ENCODE measurements around the gene OR7G2. TPM values are rescaled to one million over a fixed set of nuclear protein-coding genes. Genes with fewer than 3 reads are reported as not detected.

The OR7G2 gene
- total and polyA plus RNA-seq, 9 of the 15 experiments (the other 6 are each of a cell fraction or from before 2014, with no cell fraction given) = 0.20 TPM; not detected in 8

DNA sequence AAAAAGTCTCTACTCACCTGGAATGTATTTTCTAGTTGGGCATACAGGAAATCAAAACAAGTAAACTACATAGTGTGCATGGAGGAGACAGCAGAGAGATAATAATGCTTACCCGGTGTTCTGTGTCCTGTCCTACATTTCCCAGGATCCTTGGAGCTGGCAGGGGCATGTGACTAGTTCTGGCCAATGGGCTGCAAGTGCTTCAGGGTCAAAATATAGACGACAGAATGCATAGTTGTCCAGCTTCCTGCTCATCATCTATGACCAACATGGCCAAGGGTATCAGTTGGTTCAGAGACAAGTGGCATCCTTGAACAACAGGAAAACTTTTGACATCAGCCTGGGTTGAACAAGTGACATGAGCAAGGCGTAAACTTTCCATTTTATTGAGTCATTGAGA lies 41.4 kb upstream of the OR7G2 start:
- H4K20me1 ChIP-seq (replicated peaks; ENCODE audit: control insufficient read depth, insufficient read depth, low read length) = no peaks in the 10 kb centered on the region
- peaks cover 97% of the 10 kb centered on the region for H3K79me2 ChIP-seq (ENCODE audit: control insufficient read depth, insufficient read depth, low read length)
- ChIA-PET POLR2A (no interaction called here), CTCF (ENCODE audit: low intra/inter-chr PET ratio) (interaction anchor here (0.7 kb wide), 1 partner anchor 12 kb away, joined by 3 read pairs; no protein-coding TSS in a partner anchor)
- FAIRE-seq (no peak), ATAC-seq (no peak), DNase-seq (ENCODE audit: extremely low read depth in 1 of 4, low spot score in 3 of 4) (peak in 1 of 4 experiments; percentile 33)
- H3K36me3 ChIP-seq (ENCODE audit: control insufficient read depth, insufficient read depth, low read length) = peaks cover 61% of the 10 kb centered on the region
- H3K4me3 ChIP-seq = no peak overlapping the region
- no peak overlapping the region for H2AFZ ChIP-seq (ENCODE audit: low read depth, low read length)
- BruUV-seq (replicated peaks) = no TSS peak
- H3K9me1 ChIP-seq (ENCODE audit: control insufficient read depth, insufficient read depth, low read length) = no peaks in the 10 kb centered on the region
- 93% methylated on average over 3 of the region's 3 CpGs for WGBS (ENCODE audit: insufficient coverage, low coverage, missing lambda C conversion rate)
- intact Hi-C loops (cut with micrococcal nuclease) = no loop called here
- no peaks in the 10 kb centered on the region for H3K4me1 ChIP-seq (replicated peaks in 1 of 2; ENCODE audit: control insufficient read depth in 2 of 2, insufficient read depth in 2 of 2, low read length in 2 of 2)
- in situ Hi-C loops (cut with MboI) = no loop called here
- no peak overlapping the region for H3K27ac ChIP-seq (ENCODE audit: extremely low read depth, low read depth, low read length)
- H3K4me2 ChIP-seq (ENCODE audit: insufficient read depth, low read length) = no peak overlapping the region
- H3K9ac ChIP-seq (ENCODE audit: insufficient read depth in 1 of 2, low read depth in 2 of 2, low read length in 2 of 2) = no peak overlapping the region
- H3K27me3 ChIP-seq (ENCODE audit: control insufficient read depth in 2 of 2, insufficient read depth in 2 of 2, low read length in 2 of 2) = no peaks in the 10 kb centered on the region
- H3K9me3 ChIP-seq (replicated peaks; ENCODE audit: control insufficient read depth, insufficient read depth, low read depth, low read length) = peaks cover 24% of the 10 kb centered on the region
- no peak for TF ChIP-seq ZNF583 (CRISPR knock-in tag; IDR thresholded peaks at IDR 0.05)
- no peak for TF ChIP-seq MTA3 (IDR thresholded peaks at IDR 0.05; ENCODE audit: borderline replicate concordance)
- no peak for TF ChIP-seq MCM5 (IDR thresholded peaks at IDR 0.05; ENCODE audit: low read depth)
- no peak for TF ChIP-seq SLC30A9 (CRISPR knock-in tag; IDR thresholded peaks at IDR 0.05)
- TF ChIP-seq SNIP1 (IDR thresholded peaks at IDR 0.05; ENCODE audit: low read depth) = no peak
- no peak for TF ChIP-seq ZBTB33 (CRISPR knock-in tag; IDR thresholded peaks at IDR 0.05)
- no peak for TF ChIP-seq RCOR1 (IDR thresholded peaks at IDR 0.05; ENCODE audit: borderline replicate concordance in 1 of 2, low read depth in 2 of 2, low read length in 2 of 2)
- TF ChIP-seq ZNF23 (CRISPR knock-in tag; IDR thresholded peaks at IDR 0.05) = no peak
- TF ChIP-seq NFYB (IDR thresholded peaks at IDR 0.05; ENCODE audit: extremely low read depth, insufficient read length) = peak; percentile 91
- no peak for TF ChIP-seq JUN (IDR thresholded peaks at IDR 0.05; ENCODE audit: borderline replicate concordance, low read depth, low read length)
- no peak for TF ChIP-seq JUN (CRISPR knock-in tag; IDR thresholded peaks at IDR 0.05; ENCODE audit: borderline replicate concordance)
- no peak for TF ChIP-seq BDP1 (IDR thresholded peaks at IDR 0.05; ENCODE audit: insufficient read depth, insufficient read length)
- TF ChIP-seq, protein P1, sequence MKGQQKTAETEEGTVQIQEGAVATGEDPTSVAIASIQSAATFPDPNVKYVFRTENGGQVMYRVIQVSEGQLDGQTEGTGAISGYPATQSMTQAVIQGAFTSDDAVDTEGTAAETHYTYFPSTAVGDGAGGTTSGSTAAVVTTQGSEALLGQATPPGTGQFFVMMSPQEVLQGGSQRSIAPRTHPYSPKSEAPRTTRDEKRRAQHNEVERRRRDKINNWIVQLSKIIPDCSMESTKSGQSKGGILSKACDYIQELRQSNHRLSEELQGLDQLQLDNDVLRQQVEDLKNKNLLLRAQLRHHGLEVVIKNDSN (CRISPR knock-in tag; IDR thresholded peaks at IDR 0.05) = peak; percentile 51
- TF ChIP-seq SAFB2 (IDR thresholded peaks at IDR 0.05; ENCODE audit: borderline replicate concordance, low read depth, low read length, severe bottlenecking) = no peak
- TF ChIP-seq, protein P2, sequence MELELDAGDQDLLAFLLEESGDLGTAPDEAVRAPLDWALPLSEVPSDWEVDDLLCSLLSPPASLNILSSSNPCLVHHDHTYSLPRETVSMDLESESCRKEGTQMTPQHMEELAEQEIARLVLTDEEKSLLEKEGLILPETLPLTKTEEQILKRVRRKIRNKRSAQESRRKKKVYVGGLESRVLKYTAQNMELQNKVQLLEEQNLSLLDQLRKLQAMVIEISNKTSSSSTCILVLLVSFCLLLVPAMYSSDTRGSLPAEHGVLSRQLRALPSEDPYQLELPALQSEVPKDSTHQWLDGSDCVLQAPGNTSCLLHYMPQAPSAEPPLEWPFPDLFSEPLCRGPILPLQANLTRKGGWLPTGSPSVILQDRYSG (tag; conservative IDR thresholded peaks at IDR 0.05; ENCODE audit: low read depth) = no peak
- TF ChIP-seq, protein P3, sequence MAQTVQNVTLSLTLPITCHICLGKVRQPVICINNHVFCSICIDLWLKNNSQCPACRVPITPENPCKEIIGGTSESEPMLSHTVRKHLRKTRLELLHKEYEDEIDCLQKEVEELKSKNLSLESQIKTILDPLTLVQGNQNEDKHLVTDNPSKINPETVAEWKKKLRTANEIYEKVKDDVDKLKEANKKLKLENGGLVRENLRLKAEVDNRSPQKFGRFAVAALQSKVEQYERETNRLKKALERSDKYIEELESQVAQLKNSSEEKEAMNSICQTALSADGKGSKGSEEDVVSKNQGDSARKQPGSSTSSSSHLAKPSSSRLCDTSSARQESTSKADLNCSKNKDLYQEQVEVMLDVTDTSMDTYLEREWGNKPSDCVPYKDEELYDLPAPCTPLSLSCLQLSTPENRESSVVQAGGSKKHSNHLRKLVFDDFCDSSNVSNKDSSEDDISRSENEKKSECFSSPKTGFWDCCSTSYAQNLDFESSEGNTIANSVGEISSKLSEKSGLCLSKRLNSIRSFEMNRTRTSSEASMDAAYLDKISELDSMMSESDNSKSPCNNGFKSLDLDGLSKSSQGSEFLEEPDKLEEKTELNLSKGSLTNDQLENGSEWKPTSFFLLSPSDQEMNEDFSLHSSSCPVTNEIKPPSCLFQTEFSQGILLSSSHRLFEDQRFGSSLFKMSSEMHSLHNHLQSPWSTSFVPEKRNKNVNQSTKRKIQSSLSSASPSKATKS (CRISPR knock-in tag; IDR thresholded peaks at IDR 0.05) = no peak
- no peak for TF ChIP-seq RBM34 (IDR thresholded peaks at IDR 0.05; ENCODE audit: borderline replicate concordance, insufficient read depth, low read length)
- no peak for TF ChIP-seq MXI1 (IDR thresholded peaks at IDR 0.05; ENCODE audit: low read depth, low read length)

Data from K562 (cell line).